ENCODE measurements around the gene PRM3.

- no peak for TF ChIP-seq EZH2 (IDR thresholded peaks at IDR 0.05; ENCODE audit: borderline replicate concordance, insufficient read depth, low read depth, low read length, poor library complexity, severe bottlenecking)
- no peak for TF ChIP-seq CTCF (IDR thresholded peaks at IDR 0.05)
These were observed 5.5 kb upstream of the PRM3 start for GRCh38 chr16:11278681-11279628.

Data from B cell (primary cell).